Central memory CD4-positive, alpha-beta T cell (primary cell): ENCODE measurements around the gene ATF7IP2.
"Not testable (repeated sequence)": the region's sequence is repeated elsewhere in the genome, so short reads cannot be mapped to it uniquely, and the experiment has no call there.

ENCODE experiments used
- DNase-seq: peaks from one replicate; pipeline ENCODE4 v3.0.0; 2022
- total RNA-seq, 3 experiments: gene quantifications; one replicate each; lab custom pipeline; 2026; lab: John Stamatoyannopoulos, UW

The ATF7IP2 gene, protein sequence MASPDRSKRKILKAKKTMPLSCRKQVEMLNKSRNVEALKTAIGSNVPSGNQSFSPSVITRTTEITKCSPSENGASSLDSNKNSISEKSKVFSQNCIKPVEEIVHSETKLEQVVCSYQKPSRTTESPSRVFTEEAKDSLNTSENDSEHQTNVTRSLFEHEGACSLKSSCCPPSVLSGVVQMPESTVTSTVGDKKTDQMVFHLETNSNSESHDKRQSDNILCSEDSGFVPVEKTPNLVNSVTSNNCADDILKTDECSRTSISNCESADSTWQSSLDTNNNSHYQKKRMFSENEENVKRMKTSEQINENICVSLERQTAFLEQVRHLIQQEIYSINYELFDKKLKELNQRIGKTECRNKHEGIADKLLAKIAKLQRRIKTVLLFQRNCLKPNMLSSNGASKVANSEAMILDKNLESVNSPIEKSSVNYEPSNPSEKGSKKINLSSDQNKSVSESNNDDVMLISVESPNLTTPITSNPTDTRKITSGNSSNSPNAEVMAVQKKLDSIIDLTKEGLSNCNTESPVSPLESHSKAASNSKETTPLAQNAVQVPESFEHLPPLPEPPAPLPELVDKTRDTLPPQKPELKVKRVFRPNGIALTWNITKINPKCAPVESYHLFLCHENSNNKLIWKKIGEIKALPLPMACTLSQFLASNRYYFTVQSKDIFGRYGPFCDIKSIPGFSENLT
- 10.4 to 61.0 (median 30.7) reads per million in 3 experiments for total RNA-seq

DNA sequence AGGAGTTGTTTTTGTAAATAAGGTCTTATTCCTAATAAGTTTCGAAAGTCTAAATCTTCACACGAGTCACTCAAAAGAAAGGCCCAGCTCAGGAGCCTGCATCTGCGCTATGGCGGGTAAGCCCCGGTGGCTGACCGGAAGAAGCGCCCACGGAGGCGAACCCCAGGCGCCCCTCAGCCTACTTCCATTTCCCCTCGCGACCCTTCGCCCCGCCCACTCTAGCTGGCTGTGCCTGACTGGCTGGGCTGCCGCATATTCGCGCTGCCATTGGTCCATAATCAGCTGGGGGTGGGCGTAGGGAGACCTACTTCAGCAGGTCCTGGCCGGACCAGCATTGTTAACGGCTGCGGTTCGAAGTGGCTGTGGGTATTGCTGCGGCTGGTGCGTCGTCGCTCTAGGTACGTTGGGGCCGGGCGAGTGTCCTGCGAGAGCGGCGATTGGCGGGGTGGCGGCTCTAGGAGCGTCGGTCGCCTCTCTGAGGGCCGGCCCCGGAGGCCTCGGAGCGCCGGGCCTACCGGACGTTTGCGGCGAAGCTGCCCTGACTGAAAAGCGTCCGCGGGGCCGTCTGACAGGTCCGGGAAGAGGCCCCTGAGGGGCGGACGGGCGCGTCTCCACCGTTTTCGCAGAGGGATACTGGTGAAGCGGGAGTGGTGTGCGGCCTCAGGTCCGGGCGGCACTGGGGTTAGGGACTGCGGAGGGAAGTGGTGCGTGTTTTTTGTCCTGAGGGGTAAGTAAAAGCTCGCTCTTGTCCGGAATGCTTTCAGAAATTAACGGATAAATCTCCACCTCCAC is at the start of gene ATF7IP2:
TSS of gene ATF7IP2 (plus strand) at position 337 of the 792 bp plus-strand sequence. CDS start 44,560 bp downstream, outside the sequence.
- DNase-seq, result peak; percentile 77

GRCh38 chr16:10338426-10338825 is 47.4 kb upstream of the ATF7IP2 start:
- no peak for DNase-seq

- DNase-seq, result no peak
Observed at GRCh38 chr16:10339777-10340732, 45.8 kb upstream of the ATF7IP2 start.

DNA sequence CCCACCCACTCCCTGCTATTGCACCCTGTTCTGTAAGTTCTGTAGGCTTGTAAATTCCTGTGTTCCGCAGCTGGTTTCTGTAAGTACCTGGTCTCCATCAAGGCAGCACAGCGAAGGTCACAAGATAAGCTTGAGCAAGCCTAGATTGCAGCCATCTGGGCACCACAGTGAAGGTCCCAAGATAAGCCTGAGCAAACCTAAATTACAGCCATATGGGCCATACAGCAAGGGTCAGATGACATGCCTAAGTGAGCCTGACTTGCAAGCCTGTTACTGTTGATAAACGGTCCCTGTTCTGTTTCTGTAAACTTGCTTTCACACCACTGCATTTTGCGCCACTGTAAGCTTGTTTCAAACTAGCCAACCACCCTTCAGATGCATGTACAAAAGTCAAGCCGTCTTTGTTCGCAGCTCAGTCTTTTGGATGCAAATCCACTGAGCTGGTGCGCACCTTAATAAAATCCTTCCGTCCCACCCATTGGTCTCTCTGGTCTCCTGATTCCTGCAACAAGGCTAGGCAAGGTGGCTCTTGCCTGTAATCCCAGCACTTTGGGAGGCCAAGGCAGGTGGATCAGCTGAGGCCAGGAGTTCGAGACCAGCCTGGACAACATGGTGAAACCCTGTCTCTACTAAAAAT is 42.6 kb upstream of the ATF7IP2 start:
- no peak for DNase-seq

GRCh38 chr16:10344699-10345098 is 41.2 kb upstream of the ATF7IP2 start:
- not testable (repeated sequence) for DNase-seq

DNA sequence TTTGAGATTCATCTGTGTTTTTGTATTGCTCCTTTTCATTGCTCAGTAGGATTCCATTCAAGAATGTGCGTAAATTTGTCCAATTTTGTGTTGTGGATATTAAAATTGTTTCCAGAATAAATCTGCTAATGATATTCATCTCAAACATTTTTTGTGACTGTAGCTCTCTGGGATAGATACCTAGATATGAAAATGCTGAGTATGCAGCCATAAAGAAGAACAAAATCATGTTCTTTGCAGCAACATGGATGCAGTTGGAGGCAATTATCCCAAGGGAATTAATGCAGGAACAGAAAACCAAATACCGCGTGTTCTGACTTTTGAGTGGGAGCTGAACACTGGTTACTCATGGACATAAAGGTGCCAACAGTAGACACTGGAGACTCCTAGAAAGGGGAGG is 40.2 kb upstream of the ATF7IP2 start:
- DNase-seq, result no peak

GRCh38 chr16:10349851-10350250 is 36.0 kb upstream of the ATF7IP2 start:
- DNase-seq, result no peak

DNA sequence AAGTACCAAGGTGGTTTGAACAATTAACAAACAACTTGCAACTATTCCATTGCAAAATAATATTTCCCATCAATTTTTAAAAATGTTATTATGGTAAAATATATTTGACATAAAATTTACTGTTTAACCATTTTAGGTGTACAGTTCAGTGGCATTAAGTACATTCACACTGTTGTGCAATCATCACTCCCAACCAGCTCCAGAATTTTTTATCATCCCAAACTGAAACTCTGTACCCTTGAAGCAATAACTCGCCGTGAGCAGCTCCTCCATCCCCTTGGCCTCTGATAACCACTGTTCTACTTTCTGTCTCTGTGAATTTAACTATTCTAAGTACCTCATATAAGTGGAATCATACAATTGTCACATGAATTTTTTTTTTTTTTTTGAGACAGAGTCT is 33.6 kb upstream of the ATF7IP2 start:
- DNase-seq, result no peak

DNA sequence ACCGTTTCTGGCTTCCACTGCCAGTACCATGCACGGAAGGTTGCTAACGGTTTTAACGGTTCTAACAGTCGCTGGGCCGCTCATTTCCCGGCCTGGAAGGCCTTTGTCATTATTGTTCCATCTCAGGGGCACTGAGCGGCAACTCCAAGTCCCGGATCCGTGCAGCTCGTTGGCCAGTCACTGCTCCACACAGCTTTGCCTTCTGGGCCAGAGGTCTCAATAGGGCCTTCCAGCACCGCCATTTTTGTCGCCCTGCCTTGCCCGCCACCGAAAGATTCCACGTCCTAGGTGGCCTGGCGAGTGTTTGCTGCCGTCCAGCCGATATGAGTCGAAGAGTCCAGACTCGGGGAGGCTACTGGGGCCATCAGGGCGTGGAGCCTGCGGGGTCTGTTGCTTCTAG is 30.3 kb upstream of the ATF7IP2 start:
- DNase-seq, result no peak

GRCh38 chr16:10356870-10357842 is 28.7 kb upstream of the ATF7IP2 start:
- DNase-seq, result no peak

DNA sequence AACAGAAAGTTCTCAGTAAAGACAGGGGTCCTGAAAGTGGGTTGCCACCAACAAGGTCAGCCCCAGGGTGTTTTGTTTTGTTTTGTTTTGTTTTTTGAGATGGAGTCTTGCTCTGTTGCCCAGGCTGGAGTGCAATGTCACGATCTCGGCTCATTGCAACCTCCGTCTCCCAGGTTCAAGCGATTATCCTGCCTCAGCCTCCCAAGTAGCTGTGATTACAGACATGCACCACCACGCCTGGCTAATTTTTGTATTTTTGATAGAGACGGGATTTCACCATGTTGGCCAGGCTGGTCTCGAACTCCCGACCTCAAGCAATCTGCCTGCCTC is 24.1 kb upstream of the ATF7IP2 start:
- DNase-seq, result not testable (repeated sequence)

DNA sequence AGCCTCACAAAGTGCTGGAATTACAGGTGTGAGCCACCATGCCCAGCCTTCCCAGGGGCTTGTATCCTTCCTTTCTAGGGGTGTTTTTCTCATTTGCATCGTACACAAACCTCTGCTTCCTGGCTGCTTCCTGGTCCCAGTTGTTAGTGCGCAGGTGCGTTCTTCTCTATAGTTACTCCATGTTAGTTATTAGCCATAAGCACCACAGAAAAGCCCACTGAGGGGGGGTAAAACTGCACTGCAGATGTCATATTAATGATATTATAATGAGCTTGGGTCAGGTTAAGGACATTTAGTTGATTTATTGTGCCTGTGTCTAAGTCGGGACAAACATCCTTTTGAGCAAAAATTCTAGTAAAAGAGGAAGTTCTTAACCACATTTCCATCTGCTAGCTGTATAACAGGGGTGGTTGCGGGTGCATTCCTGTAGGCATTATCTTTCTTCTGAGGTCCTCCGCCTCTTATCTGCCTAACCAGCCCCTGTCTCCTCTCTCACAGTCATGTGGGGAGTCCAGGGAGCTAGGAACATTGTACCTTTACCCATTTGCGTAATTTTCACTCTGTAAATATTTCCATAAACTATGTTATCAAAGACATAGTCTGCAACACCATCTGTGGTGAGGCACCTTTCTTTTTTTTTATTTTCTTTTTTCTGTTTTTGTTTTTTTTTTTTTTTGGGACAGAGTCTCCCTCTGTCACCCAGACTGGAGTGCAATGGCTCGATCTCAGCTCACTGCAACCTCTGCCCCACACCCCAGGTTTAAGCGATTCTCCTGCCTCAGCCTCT is 23.6 kb upstream of the ATF7IP2 start:
- peak; percentile 9 for DNase-seq

DNA sequence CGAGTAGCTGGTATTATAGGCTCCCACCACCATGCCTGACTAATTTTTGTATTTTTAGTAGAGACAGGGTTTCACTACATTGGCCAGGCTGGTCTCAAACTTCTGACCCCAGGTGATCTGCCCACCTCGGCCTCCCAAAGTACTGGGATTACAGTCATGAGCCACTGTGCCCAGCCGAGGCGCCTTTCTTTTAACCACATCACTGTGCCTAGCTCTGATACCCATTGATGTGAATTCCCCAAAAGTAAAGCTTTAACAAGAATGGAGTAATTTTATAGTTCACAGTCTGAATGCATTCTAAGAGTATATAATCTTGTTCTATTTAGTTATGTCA is 23.0 kb upstream of the ATF7IP2 start:
- not testable (repeated sequence) for DNase-seq

- DNase-seq, result not testable (repeated sequence)
Observed at GRCh38 chr16:10366619-10367018, 19.2 kb upstream of the ATF7IP2 start.

DNA sequence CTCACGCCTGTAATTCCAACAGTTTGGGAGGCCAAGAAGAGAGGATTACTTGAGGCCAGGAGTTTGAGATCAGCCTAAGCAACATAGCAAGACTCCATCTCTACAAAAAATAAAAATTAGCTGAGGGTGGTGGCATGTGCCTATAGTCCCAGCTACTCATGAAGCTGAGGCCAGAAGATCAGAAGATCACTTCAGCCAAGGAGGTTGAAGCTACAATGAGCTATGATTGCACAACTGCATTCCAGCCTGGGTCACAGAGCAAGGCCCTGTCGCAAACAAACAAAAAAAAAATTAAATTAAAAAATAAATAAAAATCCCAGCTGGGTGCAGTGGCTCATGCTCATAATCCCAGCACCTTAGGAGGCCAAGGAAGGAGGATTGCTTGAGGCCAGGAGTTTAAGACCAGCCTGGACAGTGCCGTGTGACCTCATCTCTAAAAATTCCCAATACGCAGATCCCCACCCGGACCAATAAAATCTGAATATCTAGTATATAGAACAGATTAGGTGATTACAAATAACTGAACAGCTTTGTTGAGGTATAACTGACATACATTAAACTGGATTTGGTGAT is 18.2 kb upstream of the ATF7IP2 start:
- DNase-seq, result no peak

GRCh38 chr16:10368969-10369551 is 16.8 kb upstream of the ATF7IP2 start:
- no peak for DNase-seq

- DNase-seq, result no peak
Observed at GRCh38 chr16:10370096-10370726, 15.7 kb upstream of the ATF7IP2 start.

GRCh38 chr16:10371592-10371991 is 14.3 kb upstream of the ATF7IP2 start:
- no peak for DNase-seq
